ENCODE measurements around the gene THBD.

The THBD gene

DNA sequence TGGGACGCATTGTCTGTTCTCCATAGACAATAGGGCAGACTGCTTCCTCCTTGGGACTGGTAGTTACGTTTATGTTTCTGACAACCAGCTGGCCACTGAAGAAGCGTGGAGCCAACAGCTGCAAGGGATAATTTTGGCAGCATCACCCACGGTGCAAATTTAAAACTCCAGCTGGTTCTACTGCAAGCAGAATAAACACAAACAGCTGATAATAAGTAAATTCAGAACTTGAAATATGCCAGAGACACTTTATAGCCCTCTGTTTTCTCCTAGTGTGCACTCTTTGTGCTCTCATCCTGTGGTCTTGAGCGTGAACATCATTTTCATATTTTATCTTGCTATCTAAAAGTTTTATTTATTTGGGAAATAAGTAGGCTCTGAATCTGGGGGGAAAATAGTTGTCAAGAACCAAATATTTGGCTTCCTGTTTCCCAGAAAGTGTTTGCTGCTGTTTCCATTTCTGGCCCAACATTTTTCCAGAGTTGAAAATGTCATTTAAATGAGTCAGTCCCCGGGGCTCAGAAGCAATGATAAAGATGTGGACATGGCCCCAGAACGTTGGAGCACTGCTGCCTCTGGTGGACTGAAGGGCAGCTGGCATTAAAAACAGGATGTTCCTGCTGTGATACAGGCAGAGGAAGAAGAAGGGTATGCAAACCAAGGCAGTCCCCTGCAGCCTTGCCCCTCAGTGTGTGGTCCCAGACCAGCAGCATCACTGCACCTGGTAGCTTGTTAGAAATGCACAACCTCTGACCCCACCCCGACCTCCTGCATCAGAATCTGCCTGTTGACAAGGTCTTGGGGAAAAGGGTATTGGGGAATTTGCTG lies 12.5 kb upstream of the THBD start:
- Histone ChIP-seq H3K9me3 (ENCODE audit: control insufficient read depth, insufficient read depth, low read length) (no peaks in the 10 kb centered on the region), H3K36me3 (ENCODE audit: insufficient read depth, low read length) (no peaks in the 10 kb centered on the region), H3K9ac (ENCODE audit: low read depth, low read length) (no peak overlapping the region), H3K4me1 (ENCODE audit: insufficient read depth, low read length) (0 out of 2 replicates have a peak, but pooled peaks cover 9% of the 10 kb centered on the region)

- H3K9me3 ChIP-seq (ENCODE audit: control insufficient read depth, insufficient read depth, low read length) = no peaks in the 10 kb centered on the region
- no peak overlapping the region for H3K9ac ChIP-seq (ENCODE audit: low read depth, low read length)
- 0 out of 2 replicates have a peak, but pooled peaks cover 9% of the 10 kb centered on the region for H3K4me1 ChIP-seq (ENCODE audit: insufficient read depth, low read length)
- no peaks in the 10 kb centered on the region for H3K36me3 ChIP-seq (ENCODE audit: insufficient read depth, low read length)
Measured at GRCh38 chr20:23061262-23061661, 11.8 kb upstream of the THBD start.

DNA sequence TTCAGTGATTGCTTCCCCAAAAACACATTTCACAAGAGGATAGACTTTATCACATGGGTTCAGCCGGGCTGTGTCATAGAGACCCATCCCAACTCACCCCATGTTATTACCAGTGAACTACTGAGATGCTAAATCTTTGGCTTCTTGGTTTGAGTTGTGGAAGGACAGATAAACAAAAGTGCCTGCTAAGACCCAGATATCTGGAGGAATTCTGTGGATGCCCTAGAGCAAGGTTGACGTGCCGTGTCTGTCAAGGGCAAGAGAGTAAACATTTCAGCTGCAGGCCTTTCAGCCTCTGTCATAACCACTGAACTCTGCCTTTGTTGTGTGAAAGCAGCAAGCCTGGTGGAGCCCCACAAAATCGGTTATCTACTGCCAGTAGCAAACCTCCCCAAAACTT lies 11.2 kb upstream of the THBD start:
- no peak overlapping the region for H3K9ac ChIP-seq (ENCODE audit: low read depth, low read length)
- H3K9me3 ChIP-seq (ENCODE audit: control insufficient read depth, insufficient read depth, low read length) = no peaks in the 10 kb centered on the region
- no peaks in the 10 kb centered on the region for H3K36me3 ChIP-seq (ENCODE audit: insufficient read depth, low read length)
- 0 out of 2 replicates have a peak, but pooled peaks cover 9% of the 10 kb centered on the region for H3K4me1 ChIP-seq (ENCODE audit: insufficient read depth, low read length)

GRCh38 chr20:23059846-23060245 lies 10.4 kb upstream of the THBD start:
- no peaks in the 10 kb centered on the region for H3K9me3 ChIP-seq (ENCODE audit: control insufficient read depth, insufficient read depth, low read length)
- 0 out of 2 replicates have a peak, but pooled peaks cover 9% of the 10 kb centered on the region for H3K4me1 ChIP-seq (ENCODE audit: insufficient read depth, low read length)
- H3K36me3 ChIP-seq (ENCODE audit: insufficient read depth, low read length) = no peaks in the 10 kb centered on the region
- H3K9ac ChIP-seq (ENCODE audit: low read depth, low read length) = no peak overlapping the region

GRCh38 chr20:23059001-23059400 lies 9.5 kb upstream of the THBD start:
- Histone ChIP-seq H3K36me3 (ENCODE audit: insufficient read depth, low read length) (no peaks in the 10 kb centered on the region), H3K9me3 (ENCODE audit: control insufficient read depth, insufficient read depth, low read length) (no peaks in the 10 kb centered on the region), H3K9ac (ENCODE audit: low read depth, low read length) (no peak overlapping the region), H3K4me1 (ENCODE audit: insufficient read depth, low read length) (0 out of 2 replicates have a peak, but pooled peaks cover 9% of the 10 kb centered on the region)

- Histone ChIP-seq H3K36me3 (ENCODE audit: insufficient read depth, low read length) (no peaks in the 10 kb centered on the region), H3K9me3 (ENCODE audit: control insufficient read depth, insufficient read depth, low read length) (no peaks in the 10 kb centered on the region), H3K4me1 (ENCODE audit: insufficient read depth, low read length) (0 out of 2 replicates have a peak, but pooled peaks cover 9% of the 10 kb centered on the region)
Measured at GRCh38 chr20:23058240-23058639, 8.8 kb upstream of the THBD start.

DNA sequence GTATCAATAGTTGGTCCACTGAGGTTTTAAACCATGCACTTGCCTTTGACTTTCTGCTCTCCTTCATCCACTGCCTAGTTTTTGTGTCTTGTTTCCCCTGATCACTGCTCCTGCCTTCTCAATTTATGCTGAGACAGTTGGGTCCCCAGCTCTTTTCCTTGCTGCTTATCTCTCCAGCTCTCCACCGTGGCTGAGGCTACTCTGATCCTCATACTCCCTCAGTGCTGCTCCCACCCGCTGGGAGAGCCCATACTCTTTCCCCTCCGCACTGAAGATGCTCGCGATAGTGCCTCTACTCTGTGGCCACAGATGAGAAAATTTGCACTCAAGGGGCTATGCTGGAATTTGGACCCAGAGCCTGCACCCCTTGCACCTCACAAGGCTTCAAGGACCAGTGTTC lies 3.4 kb upstream of the THBD start:
- no peaks in the 10 kb centered on the region for H3K4me1 ChIP-seq (ENCODE audit: insufficient read depth, low read length)
- no peaks in the 10 kb centered on the region for H3K36me3 ChIP-seq (ENCODE audit: insufficient read depth, low read length)
- no peak overlapping the region for H3K9ac ChIP-seq (ENCODE audit: low read depth, low read length)
- no peaks in the 10 kb centered on the region for H3K9me3 ChIP-seq (ENCODE audit: control insufficient read depth, insufficient read depth, low read length)

More at GRCh38 chr20:23058240-23058639, 8.8 kb upstream of the THBD start:
- no peak overlapping the region for H3K9ac ChIP-seq (ENCODE audit: low read depth, low read length)

DNA sequence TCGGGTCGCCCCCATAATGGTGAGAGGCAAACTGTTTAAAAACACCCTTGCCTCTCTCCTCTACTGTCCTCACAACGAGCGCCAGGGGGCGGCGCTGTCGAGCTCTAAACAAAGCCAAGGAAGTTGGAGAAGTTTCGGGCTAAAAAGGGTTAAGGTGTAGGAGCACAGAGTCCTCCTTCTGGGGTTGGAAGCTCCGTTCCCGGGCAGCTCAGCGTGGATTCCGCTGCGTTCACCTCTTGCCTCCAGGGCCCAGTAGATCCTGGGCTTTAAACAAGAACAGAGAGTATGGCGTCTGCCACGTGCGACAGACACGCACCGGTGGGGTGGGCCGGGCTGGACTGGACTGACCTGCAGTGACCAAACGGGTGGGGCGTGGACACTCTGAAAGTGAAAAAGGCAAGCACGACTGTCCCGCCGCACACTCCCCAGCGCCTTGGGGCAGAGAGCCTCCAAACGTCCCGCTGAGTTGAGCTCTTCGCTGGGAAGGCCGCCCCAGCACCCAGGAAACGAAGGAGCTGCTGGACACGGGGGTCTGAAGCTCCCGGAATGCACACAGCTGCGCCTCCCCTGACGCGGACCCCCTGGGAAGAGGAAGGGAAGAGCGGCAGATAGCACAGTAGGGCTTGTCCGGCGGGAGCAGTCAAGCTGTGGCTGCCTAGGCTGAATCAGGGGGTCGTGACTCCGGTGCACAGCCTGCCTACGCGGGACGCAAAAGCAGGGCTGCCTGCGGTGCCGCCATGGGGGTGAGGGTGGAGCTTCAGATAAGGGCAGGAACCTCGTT lies 1.6 kb upstream of the THBD start:
- Histone ChIP-seq H3K4me1 (ENCODE audit: insufficient read depth, low read length) (no peaks in the 10 kb centered on the region), H3K36me3 (ENCODE audit: insufficient read depth, low read length) (no peaks in the 10 kb centered on the region), H3K9me3 (ENCODE audit: control insufficient read depth, insufficient read depth, low read length) (no peaks in the 10 kb centered on the region), H3K9ac (ENCODE audit: low read depth, low read length) (peak overlapping the region; percentile 77)

DNA sequence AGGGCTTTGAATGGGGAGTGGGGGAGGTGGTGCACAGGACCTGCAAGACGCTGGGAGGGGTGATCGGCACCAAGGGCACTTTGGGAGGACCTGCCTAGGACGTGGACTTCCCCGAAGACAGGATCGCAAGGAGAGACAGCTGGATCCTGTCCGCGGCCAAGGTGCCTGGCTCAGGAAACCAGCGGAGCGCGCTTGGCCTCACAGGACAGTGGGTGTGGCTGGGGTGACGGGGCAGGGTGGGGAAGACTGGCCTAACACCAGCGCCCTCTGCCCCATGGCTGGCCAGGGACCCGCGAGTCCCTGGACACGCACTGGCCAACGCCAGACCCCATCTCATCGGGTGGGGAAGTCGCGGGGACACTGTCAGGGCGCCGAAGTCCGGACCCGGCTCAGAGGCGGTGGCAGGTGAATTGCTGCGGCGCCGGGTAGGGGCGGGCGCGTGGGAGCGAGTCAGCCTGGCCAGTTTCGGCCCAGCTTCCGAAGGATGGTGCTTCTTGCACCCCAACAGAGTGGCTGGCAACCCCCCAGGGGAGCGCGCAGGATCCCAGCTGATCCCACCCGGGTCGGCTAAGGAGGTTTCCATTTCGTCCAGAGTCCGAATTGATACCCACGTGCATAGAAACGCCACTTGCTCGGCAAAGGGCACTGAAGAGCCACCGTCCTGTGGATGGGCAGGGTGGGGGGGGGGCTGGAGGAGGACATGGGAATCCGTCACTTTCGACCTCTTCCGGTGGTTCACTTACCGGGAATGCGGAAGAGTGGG lies 785 bp upstream of the THBD start:
- no peaks in the 10 kb centered on the region for H3K36me3 ChIP-seq (ENCODE audit: insufficient read depth, low read length)
- H3K9me3 ChIP-seq (ENCODE audit: control insufficient read depth, insufficient read depth, low read length) = no peaks in the 10 kb centered on the region
- H3K4me1 ChIP-seq (ENCODE audit: insufficient read depth, low read length) = no peaks in the 10 kb centered on the region
- peak overlapping the region; percentile 77; the same call in 1 of the 2 replicates for H3K9ac ChIP-seq (ENCODE audit: low read depth, low read length)

DNA sequence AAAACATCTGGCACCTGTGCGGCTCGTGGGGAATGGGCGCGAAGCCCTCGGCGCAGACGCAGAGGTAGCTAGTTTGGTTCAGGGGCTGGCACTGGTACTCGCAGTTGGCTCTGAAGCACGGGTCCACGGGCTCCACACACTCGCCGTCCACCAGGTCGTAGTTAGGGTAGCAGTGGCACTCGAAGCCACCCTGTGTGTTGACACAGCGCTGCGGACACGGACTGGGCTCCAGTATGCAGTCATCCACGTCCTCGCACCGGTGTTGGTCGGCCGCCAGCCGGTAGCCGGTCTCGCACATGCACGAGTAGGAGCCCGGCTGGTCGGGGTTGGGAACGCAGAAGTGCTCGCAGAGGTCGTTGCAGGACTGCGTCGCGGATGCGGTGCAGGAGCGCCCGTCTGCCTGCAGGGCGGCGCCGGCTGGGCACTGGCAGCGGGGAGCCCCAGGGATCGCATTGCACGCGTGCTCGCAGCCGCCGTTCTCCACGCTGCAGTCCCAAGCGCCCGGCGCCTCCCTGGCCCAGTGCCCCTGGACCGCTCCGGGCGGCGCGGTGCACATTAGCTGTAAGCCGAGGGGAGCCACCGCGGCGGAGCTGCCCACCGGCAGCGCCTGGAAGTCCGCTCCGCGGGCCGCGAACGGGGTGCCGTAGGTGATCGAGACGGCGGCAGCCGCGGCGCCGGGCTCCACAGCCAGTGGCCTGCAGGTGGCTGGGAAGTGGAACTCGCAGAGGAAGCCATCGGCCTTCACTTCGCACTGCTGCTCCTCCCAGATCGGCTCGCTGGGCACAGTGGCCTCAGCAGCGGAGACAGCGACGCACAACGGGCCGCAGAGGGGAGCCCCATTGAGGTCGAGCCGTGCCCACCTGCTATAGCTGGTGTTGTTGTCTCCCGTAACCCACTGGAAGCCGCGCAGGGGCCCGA lies 930 bp downstream of the THBD start:
- Histone ChIP-seq H3K9me3 (ENCODE audit: control insufficient read depth, insufficient read depth, low read length) (no peaks in the 10 kb centered on the region), H3K36me3 (ENCODE audit: insufficient read depth, low read length) (no peaks in the 10 kb centered on the region), H3K9ac (ENCODE audit: low read depth, low read length) (peak overlapping the region; percentile 77; the same call in 1 of the 2 replicates), H3K4me1 (ENCODE audit: insufficient read depth, low read length) (no peaks in the 10 kb centered on the region)

DNA sequence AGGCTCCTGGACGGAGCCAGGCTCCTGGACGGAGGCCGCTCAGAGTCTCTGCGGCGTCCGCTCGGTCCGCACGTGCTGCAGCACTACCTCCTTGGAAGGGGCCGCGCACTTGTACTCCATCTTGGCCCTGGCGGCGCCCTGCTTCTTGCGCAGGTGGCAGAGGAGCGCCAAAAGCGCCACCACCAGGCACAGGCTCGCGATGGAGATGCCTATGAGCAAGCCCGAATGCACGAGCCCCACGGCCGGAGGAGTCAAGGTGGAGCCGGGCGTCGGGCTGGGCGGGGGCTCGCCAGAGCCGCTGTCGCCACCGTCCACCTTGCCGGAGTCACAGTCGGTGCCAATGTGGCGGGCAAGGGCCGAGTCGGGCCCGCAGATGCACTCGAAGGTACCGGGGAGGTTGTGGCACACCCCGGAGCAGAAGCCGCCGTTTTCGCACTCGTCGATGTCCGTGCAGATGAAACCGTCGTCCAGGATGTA lies 1.7 kb downstream of the THBD start:
- H3K9ac ChIP-seq (ENCODE audit: low read depth, low read length) = peak overlapping the region; percentile 9; the same call in 1 of the 2 replicates
- H3K36me3 ChIP-seq (ENCODE audit: insufficient read depth, low read length) = no peaks in the 10 kb centered on the region
- H3K9me3 ChIP-seq (ENCODE audit: control insufficient read depth, insufficient read depth, low read length) = no peaks in the 10 kb centered on the region
- H3K4me1 ChIP-seq (ENCODE audit: insufficient read depth, low read length) = no peaks in the 10 kb centered on the region

- H3K9ac ChIP-seq (ENCODE audit: low read depth, low read length) = peak overlapping the region; percentile 9; the same call in 1 of the 2 replicates
- no peaks in the 10 kb centered on the region for H3K36me3 ChIP-seq (ENCODE audit: insufficient read depth, low read length)
- H3K4me1 ChIP-seq (ENCODE audit: insufficient read depth, low read length) = no peaks in the 10 kb centered on the region
- no peaks in the 10 kb centered on the region for H3K9me3 ChIP-seq (ENCODE audit: control insufficient read depth, insufficient read depth, low read length)
Measured at GRCh38 chr20:23047001-23047737, 2.3 kb downstream of the THBD start.

DNA sequence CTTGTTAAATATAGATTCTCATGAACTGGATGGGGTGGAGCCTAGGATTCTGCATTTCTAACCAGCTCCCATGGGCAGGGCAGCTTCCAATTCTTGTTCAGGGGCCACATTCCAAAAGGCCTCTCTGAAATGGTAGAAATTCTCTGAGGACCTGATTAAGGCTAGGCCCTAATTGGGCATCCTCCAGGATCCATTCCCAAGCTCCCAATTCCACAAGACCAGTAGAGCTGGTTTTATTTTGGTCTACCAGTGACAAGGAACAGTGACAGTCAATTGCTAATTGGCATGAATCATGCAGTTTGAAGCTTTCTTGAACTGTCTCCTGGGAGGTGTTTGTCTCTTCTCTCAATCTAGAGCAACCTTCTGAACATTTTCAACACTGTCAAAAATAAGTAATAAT lies 3.0 kb downstream of the THBD start:
- no peaks in the 10 kb centered on the region for H3K9me3 ChIP-seq (ENCODE audit: control insufficient read depth, insufficient read depth, low read length)
- no peak overlapping the region for H3K9ac ChIP-seq (ENCODE audit: low read depth, low read length)
- no peaks in the 10 kb centered on the region for H3K36me3 ChIP-seq (ENCODE audit: insufficient read depth, low read length)
- H3K4me1 ChIP-seq (ENCODE audit: insufficient read depth, low read length) = no peaks in the 10 kb centered on the region

Measured in ES-I3 (cell line).